ENCODE data around the gene CKS1B. TPM values are rescaled to one million over a fixed set of nuclear protein-coding genes. Genes with fewer than 3 reads are reported as not detected.

Gene CKS1B
- total and polyA plus RNA-seq, 9 of the 15 experiments (the other 6 are each of a cell fraction or from before 2014, with no cell fraction given): 215 to 1,103 (median 460) TPM

DNA sequence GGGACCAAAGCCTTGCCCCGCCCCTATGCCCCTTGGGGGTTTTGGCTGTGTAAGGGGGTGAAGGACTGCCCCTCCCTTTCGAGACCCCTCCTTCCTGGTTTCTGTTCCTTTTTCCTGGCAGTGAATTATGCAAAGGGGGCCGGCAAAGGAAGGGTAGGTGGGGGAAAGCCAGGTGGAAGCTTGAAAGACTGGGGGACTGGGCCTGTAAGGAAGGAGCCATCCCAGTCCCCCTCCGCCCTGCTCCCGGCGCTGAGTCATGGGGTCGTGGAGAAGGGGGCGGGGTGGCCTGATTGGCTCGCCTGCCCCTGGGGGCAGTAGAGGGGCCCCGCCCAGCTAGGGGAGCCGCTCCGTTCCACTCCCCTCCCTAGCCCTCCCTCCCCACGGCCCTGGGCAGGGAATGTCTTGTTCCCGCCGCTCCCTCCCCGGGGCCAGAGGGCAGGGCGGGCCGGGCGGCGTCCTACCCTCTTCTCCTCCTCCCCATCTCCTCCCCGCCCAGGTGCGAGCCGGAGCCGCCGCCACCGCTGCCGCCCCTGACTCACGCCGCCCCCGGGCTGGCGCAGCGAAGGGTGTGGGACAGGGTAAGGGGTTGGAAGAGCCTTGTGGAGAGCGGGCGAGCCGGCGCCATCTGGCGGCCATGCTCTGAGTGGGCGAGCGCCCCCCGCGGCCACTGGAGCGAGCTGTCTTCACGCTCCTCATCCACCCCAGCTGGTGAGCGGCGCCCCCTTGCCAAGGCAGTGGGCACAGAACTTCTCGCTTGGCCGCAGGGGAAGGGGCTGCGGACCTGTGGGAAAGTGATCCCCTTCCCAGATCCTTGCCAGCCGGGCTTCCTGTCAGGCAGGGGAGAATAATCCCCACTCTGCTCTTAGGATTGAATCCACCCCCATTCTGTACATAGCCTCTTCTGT, 42.8 kb downstream of the CKS1B start (continued):
- TF ChIP-seq, protein P1, sequence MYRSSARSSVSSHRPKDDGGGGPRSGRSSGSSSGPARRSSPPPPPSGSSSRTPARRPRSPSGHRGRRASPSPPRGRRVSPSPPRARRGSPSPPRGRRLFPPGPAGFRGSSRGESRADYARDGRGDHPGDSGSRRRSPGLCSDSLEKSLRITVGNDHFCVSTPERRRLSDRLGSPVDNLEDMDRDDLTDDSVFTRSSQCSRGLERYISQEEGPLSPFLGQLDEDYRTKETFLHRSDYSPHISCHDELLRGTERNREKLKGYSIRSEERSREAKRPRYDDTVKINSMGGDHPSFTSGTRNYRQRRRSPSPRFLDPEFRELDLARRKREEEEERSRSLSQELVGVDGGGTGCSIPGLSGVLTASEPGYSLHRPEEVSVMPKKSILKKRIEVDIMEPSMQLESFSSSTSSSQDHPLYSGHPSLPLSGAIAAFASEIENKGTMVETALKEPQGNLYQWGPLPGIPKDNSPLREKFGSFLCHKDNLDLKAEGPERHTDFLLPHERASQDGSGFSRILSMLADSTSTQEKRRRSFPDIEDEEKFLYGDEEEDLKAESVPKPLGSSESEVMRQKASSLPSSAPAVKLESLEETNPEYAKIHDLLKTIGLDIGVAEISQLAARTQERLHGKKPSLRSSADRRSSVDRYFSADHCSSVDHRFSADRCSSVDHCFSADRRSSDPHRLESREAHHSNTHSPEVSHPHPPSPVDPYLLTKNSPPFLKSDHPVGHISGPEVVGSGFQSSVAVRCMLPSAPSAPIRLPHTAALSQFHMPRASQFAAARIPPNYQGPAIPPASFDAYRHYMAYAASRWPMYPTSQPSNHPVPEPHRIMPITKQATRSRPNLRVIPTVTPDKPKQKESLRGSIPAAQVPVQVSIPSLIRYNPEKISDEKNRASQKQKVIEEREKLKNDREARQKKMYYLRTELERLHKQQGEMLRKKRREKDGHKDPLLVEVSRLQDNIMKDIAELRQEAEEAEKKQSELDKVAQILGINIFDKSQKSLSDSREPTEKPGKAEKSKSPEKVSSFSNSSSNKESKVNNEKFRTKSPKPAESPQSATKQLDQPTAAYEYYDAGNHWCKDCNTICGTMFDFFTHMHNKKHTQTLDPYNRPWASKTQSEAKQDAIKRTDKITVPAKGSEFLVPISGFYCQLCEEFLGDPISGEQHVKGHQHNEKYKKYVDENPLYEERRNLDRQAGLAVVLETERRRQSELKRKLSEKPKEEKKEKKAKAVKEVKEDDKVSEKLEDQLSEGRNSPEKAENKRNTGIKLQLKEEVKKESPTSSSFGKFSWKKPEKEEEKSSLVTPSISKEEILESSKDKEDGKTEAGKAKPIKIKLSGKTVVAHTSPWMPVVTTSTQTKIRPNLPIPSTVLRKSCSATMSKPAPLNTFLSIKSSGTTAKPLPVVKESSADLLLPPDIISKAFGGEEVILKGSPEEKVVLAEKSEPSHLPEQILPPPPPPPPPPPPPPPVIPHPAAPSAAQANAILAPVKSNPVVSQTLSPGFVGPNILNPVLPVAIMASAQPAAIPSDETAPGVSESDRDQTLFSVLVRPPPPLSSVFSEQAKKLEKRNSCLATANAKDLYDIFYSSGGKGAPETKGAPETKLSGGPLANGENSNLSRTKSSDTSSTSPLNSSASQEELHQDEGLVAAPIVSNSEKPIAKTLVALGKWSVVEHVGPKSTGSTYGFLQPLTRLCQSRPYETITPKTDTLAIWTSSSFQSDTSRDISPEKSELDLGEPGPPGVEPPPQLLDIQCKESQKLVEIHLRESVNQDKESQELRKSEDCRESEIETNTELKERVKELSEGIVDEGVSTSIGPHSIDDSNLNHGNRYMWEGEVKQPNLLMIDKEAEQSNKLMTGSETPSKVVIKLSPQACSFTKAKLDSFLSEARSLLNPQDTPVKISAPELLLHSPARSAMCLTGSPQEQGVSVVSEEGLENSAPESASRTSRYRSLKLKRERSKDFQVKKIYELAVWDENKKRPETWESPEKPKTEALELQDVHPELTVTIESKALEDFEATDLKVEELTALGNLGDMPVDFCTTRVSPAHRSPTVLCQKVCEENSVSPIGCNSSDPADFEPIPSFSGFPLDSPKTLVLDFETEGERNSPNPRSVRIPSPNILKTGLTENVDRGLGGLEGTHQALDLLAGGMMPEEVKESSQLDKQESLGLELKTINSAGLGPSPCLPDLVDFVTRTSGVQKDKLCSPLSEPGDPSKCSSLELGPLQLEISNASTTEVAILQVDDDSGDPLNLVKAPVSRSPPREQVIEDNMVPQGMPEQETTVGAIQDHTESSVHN (IDR thresholded peaks at IDR 0.05; ENCODE audit: borderline replicate concordance in 1 of 2, low read depth in 1 of 2): no peak
- no peak for TF ChIP-seq THRAP3 (IDR thresholded peaks at IDR 0.05; ENCODE audit: borderline replicate concordance)
- no peak; a peak in 1 of 4 replicates for TF ChIP-seq SIN3A (IDR thresholded peaks at IDR 0.05; ENCODE audit: borderline replicate concordance in 2 of 2, control insufficient read depth in 1 of 2, low read depth in 2 of 2, low read length in 2 of 2)
- no peak for TF ChIP-seq BDP1 (IDR thresholded peaks at IDR 0.05; ENCODE audit: insufficient read depth, insufficient read length)
- no peak for TF ChIP-seq ZNF436 (CRISPR knock-in tag; IDR thresholded peaks at IDR 0.05)
- TF ChIP-seq FOXA1 (IDR thresholded peaks at IDR 0.05; ENCODE audit: borderline replicate concordance): no peak
- TF ChIP-seq, protein P2, sequence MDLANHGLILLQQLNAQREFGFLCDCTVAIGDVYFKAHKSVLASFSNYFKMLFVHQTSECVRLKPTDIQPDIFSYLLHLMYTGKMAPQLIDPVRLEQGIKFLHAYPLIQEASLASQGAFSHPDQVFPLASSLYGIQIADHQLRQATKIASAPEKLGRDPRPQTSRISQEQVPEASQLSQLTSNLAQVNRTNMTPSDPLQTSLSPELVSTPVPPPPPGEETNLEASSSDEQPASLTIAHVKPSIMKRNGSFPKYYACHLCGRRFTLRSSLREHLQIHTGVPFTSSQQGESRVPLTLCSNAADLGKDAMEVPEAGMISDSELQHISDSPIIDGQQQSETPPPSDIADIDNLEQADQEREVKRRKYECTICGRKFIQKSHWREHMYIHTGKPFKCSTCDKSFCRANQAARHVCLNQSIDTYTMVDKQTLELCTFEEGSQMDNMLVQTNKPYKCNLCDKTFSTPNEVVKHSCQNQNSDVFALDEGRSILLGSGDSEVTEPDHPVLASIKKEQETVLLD (IDR thresholded peaks at IDR 0.05): peak; percentile 63; the same call in 1 of the 2 replicates
- no peak for TF ChIP-seq ILK (tag; IDR thresholded peaks at IDR 0.05; ENCODE audit: borderline replicate concordance, low read depth)
- no peak for TF ChIP-seq ZNF239 (CRISPR knock-in tag; IDR thresholded peaks at IDR 0.05)
- no peak for TF ChIP-seq EWSR1 (IDR thresholded peaks at IDR 0.05; ENCODE audit: borderline replicate concordance, low read depth, partially characterized antibody)
- TF ChIP-seq, protein P3, sequence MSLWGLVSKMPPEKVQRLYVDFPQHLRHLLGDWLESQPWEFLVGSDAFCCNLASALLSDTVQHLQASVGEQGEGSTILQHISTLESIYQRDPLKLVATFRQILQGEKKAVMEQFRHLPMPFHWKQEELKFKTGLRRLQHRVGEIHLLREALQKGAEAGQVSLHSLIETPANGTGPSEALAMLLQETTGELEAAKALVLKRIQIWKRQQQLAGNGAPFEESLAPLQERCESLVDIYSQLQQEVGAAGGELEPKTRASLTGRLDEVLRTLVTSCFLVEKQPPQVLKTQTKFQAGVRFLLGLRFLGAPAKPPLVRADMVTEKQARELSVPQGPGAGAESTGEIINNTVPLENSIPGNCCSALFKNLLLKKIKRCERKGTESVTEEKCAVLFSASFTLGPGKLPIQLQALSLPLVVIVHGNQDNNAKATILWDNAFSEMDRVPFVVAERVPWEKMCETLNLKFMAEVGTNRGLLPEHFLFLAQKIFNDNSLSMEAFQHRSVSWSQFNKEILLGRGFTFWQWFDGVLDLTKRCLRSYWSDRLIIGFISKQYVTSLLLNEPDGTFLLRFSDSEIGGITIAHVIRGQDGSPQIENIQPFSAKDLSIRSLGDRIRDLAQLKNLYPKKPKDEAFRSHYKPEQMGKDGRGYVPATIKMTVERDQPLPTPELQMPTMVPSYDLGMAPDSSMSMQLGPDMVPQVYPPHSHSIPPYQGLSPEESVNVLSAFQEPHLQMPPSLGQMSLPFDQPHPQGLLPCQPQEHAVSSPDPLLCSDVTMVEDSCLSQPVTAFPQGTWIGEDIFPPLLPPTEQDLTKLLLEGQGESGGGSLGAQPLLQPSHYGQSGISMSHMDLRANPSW (CRISPR knock-in tag; IDR thresholded peaks at IDR 0.05): no peak
- no peak for TF ChIP-seq SIX5 (IDR thresholded peaks at IDR 0.05; ENCODE audit: borderline replicate concordance in 1 of 2, insufficient read depth in 1 of 2, low read depth in 1 of 2, low read length in 2 of 2)
